ENCODE results near the gene KRT20.

Gene KRT20

DNA sequence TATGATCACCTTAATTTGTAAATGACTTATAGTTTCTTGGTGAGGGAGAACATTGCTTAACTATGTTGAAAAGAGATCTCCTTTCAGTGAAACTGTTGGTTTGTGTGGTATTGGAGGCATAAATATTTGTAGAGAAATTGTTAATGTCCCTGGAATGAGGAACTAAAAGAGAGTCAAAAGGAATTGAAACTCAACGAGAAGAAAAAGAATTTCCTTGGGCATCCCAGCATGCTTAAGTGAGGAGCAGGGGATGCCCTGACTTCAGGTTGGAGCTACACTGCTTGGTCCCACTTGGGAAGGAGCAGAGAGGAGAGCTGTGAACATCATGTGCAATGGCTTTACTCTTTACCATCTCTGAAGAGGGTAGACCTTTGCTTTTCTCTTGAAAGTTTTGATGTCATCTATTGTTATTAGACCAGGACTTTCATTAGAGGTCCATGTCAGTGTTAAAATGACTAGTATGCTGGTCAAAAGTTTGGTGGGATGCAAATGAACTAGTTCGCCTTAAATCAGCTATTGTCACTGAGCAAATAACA is 30.7 kb upstream of the KRT20 start:
- Histone ChIP-seq H3K9me3 (replicated peaks in 1 of 2; ENCODE audit: control insufficient read depth in 2 of 2, insufficient read depth in 1 of 2, low read depth in 1 of 2, low read length in 2 of 2) (no peaks in the 10 kb centered on the region), H3K4me2 (ENCODE audit: insufficient read depth, low read length, poor library complexity, severe bottlenecking) (no peak overlapping the region), H4K8ac (ENCODE audit: low read depth, low read length) (no peak overlapping the region), H3K27me3 (ENCODE audit: control insufficient read depth in 3 of 3, insufficient read depth in 3 of 3, low read depth in 1 of 3, low read length in 3 of 3) (peaks cover 0 to 7% (median 0%) of the 10 kb centered on the region in 3 experiments), H3K4ac (ENCODE audit: low read length) (no peak overlapping the region), H4K91ac (ENCODE audit: low read depth, low read length, poor library complexity) (no peak overlapping the region), H2BK12ac (ENCODE audit: low read length) (no peak overlapping the region), H3K36me3 (replicated peaks in 1 of 2; ENCODE audit: control insufficient read depth in 2 of 2, insufficient read depth in 2 of 2, low read length in 2 of 2) (no peaks in the 10 kb centered on the region), H2BK5ac (ENCODE audit: low read length) (no peak overlapping the region), H3K27ac (replicated peaks; ENCODE audit: low read length) (no peak overlapping the region), H3K4me3 (ENCODE audit: low read length in 2 of 2) (no peak overlapping the region), H3K14ac (ENCODE audit: low read length) (no peak overlapping the region), H3K79me1 (ENCODE audit: low read depth, low read length) (no peaks in the 10 kb centered on the region), H2BK15ac (ENCODE audit: low read length) (no peak overlapping the region), H2BK120ac (ENCODE audit: low read depth, low read length) (no peak overlapping the region), H3K9ac (ENCODE audit: low read depth, low read length, poor library complexity) (no peak overlapping the region), H2AFZ (ENCODE audit: low read length) (no peak overlapping the region), H2AK5ac (ENCODE audit: low read depth, low read length) (no peak overlapping the region), H3K18ac (ENCODE audit: low read length) (no peak overlapping the region), H3K4me1 (ENCODE audit: control insufficient read depth in 2 of 2, insufficient read depth in 1 of 2, low read depth in 1 of 2, low read length in 2 of 2) (peaks cover 0 to 3% of the 10 kb centered on the region in 2 donors), H3K23ac (ENCODE audit: low read depth, low read length, poor library complexity) (no peak overlapping the region)
- WGBS, 2 donors (ENCODE audit: extremely low coverage in 2 of 2, insufficient read length in 2 of 2, insufficient replicate concordance in 1 of 2), result no CpG with 5 or more reads among the region's 2 CpGs
- no peak for DNase-seq (ENCODE audit: low spot score)

DNA sequence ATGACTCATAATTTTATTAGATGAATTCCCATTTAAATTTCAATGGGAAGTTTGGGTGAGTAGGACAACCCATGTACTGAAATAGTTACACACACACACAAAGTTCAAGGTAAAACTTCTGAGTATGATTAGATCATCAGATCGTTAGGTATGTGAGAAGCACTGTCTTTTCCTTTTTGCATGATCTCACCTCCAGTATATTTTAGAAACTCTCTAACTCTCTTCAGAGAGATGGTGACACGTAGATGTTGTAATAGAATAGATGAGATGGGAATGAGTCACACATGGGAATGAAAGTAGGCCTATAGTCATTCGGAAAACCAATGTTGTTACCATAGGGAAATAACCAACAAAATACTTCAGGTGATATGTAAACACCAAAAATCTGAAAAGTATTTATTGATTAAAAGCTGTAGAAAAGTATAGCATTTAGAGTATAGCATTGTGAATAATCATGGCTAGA is 30.2 kb upstream of the KRT20 start:
- Histone ChIP-seq H2BK5ac (ENCODE audit: low read length) (no peak overlapping the region), H3K9ac (ENCODE audit: low read depth, low read length, poor library complexity) (no peak overlapping the region), H4K91ac (ENCODE audit: low read depth, low read length, poor library complexity) (no peak overlapping the region), H2AK5ac (ENCODE audit: low read depth, low read length) (no peak overlapping the region), H2BK15ac (ENCODE audit: low read length) (no peak overlapping the region), H3K4me3 (ENCODE audit: low read length in 2 of 2) (no peak overlapping the region), H2BK120ac (ENCODE audit: low read depth, low read length) (no peak overlapping the region), H3K27me3 (ENCODE audit: control insufficient read depth in 3 of 3, insufficient read depth in 3 of 3, low read depth in 1 of 3, low read length in 3 of 3) (peaks cover 0 to 13% (median 0%) of the 10 kb centered on the region in 3 experiments), H3K36me3 (replicated peaks in 1 of 2; ENCODE audit: control insufficient read depth in 2 of 2, insufficient read depth in 2 of 2, low read length in 2 of 2) (no peaks in the 10 kb centered on the region), H3K27ac (replicated peaks; ENCODE audit: low read length) (no peak overlapping the region), H3K23ac (ENCODE audit: low read depth, low read length, poor library complexity) (no peak overlapping the region), H3K9me3 (replicated peaks in 1 of 2; ENCODE audit: control insufficient read depth in 2 of 2, insufficient read depth in 1 of 2, low read depth in 1 of 2, low read length in 2 of 2) (no peaks in the 10 kb centered on the region), H2BK12ac (ENCODE audit: low read length) (no peak overlapping the region), H3K4ac (ENCODE audit: low read length) (no peak overlapping the region), H3K14ac (ENCODE audit: low read length) (no peak overlapping the region), H4K8ac (ENCODE audit: low read depth, low read length) (no peak overlapping the region), H2AFZ (ENCODE audit: low read length) (no peak overlapping the region), H3K4me1 (ENCODE audit: control insufficient read depth in 2 of 2, insufficient read depth in 1 of 2, low read depth in 1 of 2, low read length in 2 of 2) (peaks cover 0 to 3% of the 10 kb centered on the region in 2 donors), H3K18ac (ENCODE audit: low read length) (no peak overlapping the region), H3K4me2 (ENCODE audit: insufficient read depth, low read length, poor library complexity, severe bottlenecking) (no peak overlapping the region), H3K79me1 (ENCODE audit: low read depth, low read length) (no peaks in the 10 kb centered on the region)
- no peak for DNase-seq (ENCODE audit: low spot score)
- no CpG with 5 or more reads among the region's 3 CpGs for WGBS, 2 donors (ENCODE audit: extremely low coverage in 2 of 2, insufficient read length in 2 of 2, insufficient replicate concordance in 1 of 2)

DNA sequence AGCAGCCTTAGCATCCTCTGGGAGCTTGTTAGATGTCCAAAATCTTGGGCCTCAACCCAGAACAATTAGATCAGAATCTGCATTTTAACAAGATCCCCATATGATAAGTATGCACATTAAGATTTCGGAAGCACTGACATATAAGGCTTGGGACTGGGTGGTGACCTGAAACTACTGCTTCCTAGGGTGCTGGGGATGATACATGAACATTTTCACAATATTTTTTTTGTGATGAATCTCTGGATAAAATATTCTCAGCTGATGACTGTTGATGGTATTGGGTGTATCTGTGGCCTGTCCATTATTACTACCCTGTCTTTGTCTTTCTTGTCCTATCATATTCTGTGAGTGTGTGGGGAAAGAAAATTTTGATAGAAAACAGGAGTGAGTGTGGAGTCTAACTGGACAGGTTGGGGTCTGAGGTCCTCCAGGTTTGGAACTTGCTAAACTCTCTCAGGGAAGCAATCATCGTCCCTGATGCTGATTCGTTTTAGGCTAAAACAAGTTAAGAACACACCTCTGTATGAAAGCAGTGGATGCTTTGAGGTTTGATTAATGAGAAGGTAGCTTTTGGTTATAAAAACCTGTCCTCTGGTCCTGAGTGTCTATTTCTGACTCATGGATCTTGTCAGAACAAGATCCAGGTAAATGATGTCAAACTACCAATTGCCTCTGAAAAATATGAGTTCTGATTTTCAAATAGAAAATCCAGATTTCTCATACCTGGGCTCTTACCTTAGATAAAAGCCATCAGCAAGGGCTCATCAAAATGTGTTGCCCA is 29.2 kb upstream of the KRT20 start:
- Histone ChIP-seq H3K4me3 (ENCODE audit: low read length in 2 of 2) (no peak overlapping the region), H3K23ac (ENCODE audit: low read depth, low read length, poor library complexity) (no peak overlapping the region), H3K4me1 (ENCODE audit: control insufficient read depth in 2 of 2, insufficient read depth in 1 of 2, low read depth in 1 of 2, low read length in 2 of 2) (peaks cover 0 to 5% of the 10 kb centered on the region in 2 donors), H2BK5ac (ENCODE audit: low read length) (no peak overlapping the region), H2AFZ (ENCODE audit: low read length) (no peak overlapping the region), H3K14ac (ENCODE audit: low read length) (no peak overlapping the region), H2AK5ac (ENCODE audit: low read depth, low read length) (no peak overlapping the region), H3K79me1 (ENCODE audit: low read depth, low read length) (no peaks in the 10 kb centered on the region), H3K27ac (replicated peaks; ENCODE audit: low read length) (no peak overlapping the region), H3K18ac (ENCODE audit: low read length) (no peak overlapping the region), H3K9ac (ENCODE audit: low read depth, low read length, poor library complexity) (no peak overlapping the region), H3K4ac (ENCODE audit: low read length) (no peak overlapping the region), H2BK15ac (ENCODE audit: low read length) (no peak overlapping the region), H3K36me3 (replicated peaks in 1 of 2; ENCODE audit: control insufficient read depth in 2 of 2, insufficient read depth in 2 of 2, low read length in 2 of 2) (no peaks in the 10 kb centered on the region), H3K27me3 (ENCODE audit: control insufficient read depth in 3 of 3, insufficient read depth in 3 of 3, low read depth in 1 of 3, low read length in 3 of 3) (peaks cover 0 to 21% (median 0%) of the 10 kb centered on the region in 3 experiments), H4K91ac (ENCODE audit: low read depth, low read length, poor library complexity) (no peak overlapping the region), H2BK120ac (ENCODE audit: low read depth, low read length) (no peak overlapping the region), H2BK12ac (ENCODE audit: low read length) (no peak overlapping the region), H3K4me2 (ENCODE audit: insufficient read depth, low read length, poor library complexity, severe bottlenecking) (no peak overlapping the region), H4K8ac (ENCODE audit: low read depth, low read length) (no peak overlapping the region), H3K9me3 (replicated peaks in 1 of 2; ENCODE audit: control insufficient read depth in 2 of 2, insufficient read depth in 1 of 2, low read depth in 1 of 2, low read length in 2 of 2) (no peaks in the 10 kb centered on the region)
- no peak for DNase-seq (ENCODE audit: low spot score)
- WGBS, 2 donors (ENCODE audit: extremely low coverage in 2 of 2, insufficient read length in 2 of 2, insufficient replicate concordance in 1 of 2), result no CpG with 5 or more reads among the region's 3 CpGs

DNA sequence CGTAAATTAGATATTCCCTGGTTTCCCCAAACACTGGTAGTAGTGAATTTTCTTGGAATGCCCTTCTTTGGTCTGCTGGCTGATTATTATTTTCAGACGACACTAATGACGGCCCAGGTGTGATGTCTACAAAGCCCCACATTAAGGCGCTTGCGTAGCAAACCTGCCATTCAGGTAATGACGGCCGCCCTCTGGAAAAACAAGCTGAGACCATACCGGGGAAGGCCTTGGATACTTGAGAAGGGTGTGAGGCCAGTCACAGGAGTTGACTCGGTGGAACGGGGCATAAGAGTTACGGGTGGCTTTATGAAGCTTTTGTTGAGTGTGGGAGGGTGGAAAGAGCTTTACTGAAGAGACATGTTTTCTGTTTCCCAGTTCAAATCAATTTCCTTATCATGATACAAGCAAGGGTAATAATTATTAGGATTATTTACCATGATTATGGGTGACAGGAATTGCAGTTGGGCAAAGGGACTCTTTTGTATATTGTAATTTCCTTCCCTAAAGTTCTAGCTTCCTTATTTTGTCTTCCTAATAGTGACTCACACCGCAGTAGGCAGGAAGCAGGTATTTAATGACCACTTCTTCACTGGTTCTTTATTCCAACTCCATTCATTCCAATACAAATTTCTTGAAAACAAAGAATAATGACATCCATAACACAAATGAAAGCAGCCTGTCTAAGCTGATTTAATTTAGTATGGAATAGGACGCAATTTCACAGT is 27.6 kb upstream of the KRT20 start:
- peaks cover 0 to 21% (median 0%) of the 10 kb centered on the region in 3 experiments for H3K27me3 ChIP-seq (ENCODE audit: control insufficient read depth in 3 of 3, insufficient read depth in 3 of 3, low read depth in 1 of 3, low read length in 3 of 3)
- H3K9me3 ChIP-seq (replicated peaks in 1 of 2; ENCODE audit: control insufficient read depth in 2 of 2, insufficient read depth in 1 of 2, low read depth in 1 of 2, low read length in 2 of 2), result no peaks in the 10 kb centered on the region
- H3K4ac ChIP-seq (ENCODE audit: low read length), result no peak overlapping the region
- H2BK5ac ChIP-seq (ENCODE audit: low read length), result no peak overlapping the region
- H3K4me2 ChIP-seq (ENCODE audit: insufficient read depth, low read length, poor library complexity, severe bottlenecking), result no peak overlapping the region
- H3K18ac ChIP-seq (ENCODE audit: low read length), result no peak overlapping the region
- no peak overlapping the region for H3K23ac ChIP-seq (ENCODE audit: low read depth, low read length, poor library complexity)
- H3K14ac ChIP-seq (ENCODE audit: low read length), result no peak overlapping the region
- H4K91ac ChIP-seq (ENCODE audit: low read depth, low read length, poor library complexity), result no peak overlapping the region
- H3K36me3 ChIP-seq (replicated peaks in 1 of 2; ENCODE audit: control insufficient read depth in 2 of 2, insufficient read depth in 2 of 2, low read length in 2 of 2), result no peaks in the 10 kb centered on the region
- H2AK5ac ChIP-seq (ENCODE audit: low read depth, low read length), result no peak overlapping the region
- no peaks in the 10 kb centered on the region for H3K79me1 ChIP-seq (ENCODE audit: low read depth, low read length)
- H3K4me1 ChIP-seq (ENCODE audit: control insufficient read depth in 2 of 2, insufficient read depth in 1 of 2, low read depth in 1 of 2, low read length in 2 of 2), result peaks cover 0 to 7% of the 10 kb centered on the region in 2 donors
- no CpG with 5 or more reads among the region's 13 CpGs for WGBS, 2 donors (ENCODE audit: extremely low coverage in 2 of 2, insufficient read length in 2 of 2, insufficient replicate concordance in 1 of 2)
- H4K8ac ChIP-seq (ENCODE audit: low read depth, low read length), result no peak overlapping the region
- H2BK12ac ChIP-seq (ENCODE audit: low read length), result no peak overlapping the region
- no peak overlapping the region for H2BK120ac ChIP-seq (ENCODE audit: low read depth, low read length)
- no peak overlapping the region for H3K9ac ChIP-seq (ENCODE audit: low read depth, low read length, poor library complexity)
- no peak overlapping the region for H3K4me3 ChIP-seq (ENCODE audit: low read length in 2 of 2)
- DNase-seq (ENCODE audit: low spot score), result no peak
- no peak overlapping the region for H2BK15ac ChIP-seq (ENCODE audit: low read length)
- no peak overlapping the region for H3K27ac ChIP-seq (replicated peaks; ENCODE audit: low read length)
- no peak overlapping the region for H2AFZ ChIP-seq (ENCODE audit: low read length)
